HG03097 (cell line): ENCODE results near the gene PANX3.
"Not testable (repeated sequence)": the region's sequence is repeated elsewhere in the genome, so short reads cannot be mapped to it uniquely, and the experiment has no call there.

ENCODE experiments used
- ATAC-seq: cut with Tn5 transposase; IDR thresholded peaks from one replicate; pipeline ENCODE4 v1.9.1; 2021; ENCODE audit not compliant: unreplicated experiment, low FRiP score

Gene PANX3

GRCh38 chr11:124611064-124611463 lies at the start of gene PANX3:
TSS of gene PANX3 (plus strand) at chr11:124611428. CDS start at chr11:124611557, 129 bp downstream.
- no peak for ATAC-seq

GRCh38 chr11:124569697-124570096 lies 41.5 kb upstream of the PANX3 start, which contains the start of gene OR8A1:
TSS of gene OR8A1 (plus strand) at chr11:124569997. CDS start at chr11:124570120, 123 bp downstream.
- ATAC-seq: no peak

GRCh38 chr11:124570160-124570559 lies 41.1 kb upstream of the PANX3 start:
- ATAC-seq: no peak

GRCh38 chr11:124577716-124578427 lies 33.4 kb upstream of the PANX3 start:
- no peak for ATAC-seq

- ATAC-seq: no peak
Measured at GRCh38 chr11:124578761-124579160, 32.5 kb upstream of the PANX3 start.

- no peak for ATAC-seq
Measured at GRCh38 chr11:124581817-124582216, 29.4 kb upstream of the PANX3 start.

GRCh38 chr11:124582565-124582964 lies 28.7 kb upstream of the PANX3 start:
- no peak for ATAC-seq

GRCh38 chr11:124583781-124584180 lies 27.4 kb upstream of the PANX3 start:
- no peak for ATAC-seq

- no peak for ATAC-seq
Measured at GRCh38 chr11:124584681-124585372, 26.4 kb upstream of the PANX3 start.

GRCh38 chr11:124586238-124586860 lies 24.9 kb upstream of the PANX3 start:
- no peak for ATAC-seq

GRCh38 chr11:124591430-124591829 lies 19.8 kb upstream of the PANX3 start:
- ATAC-seq: no peak

- ATAC-seq: no peak
Measured at GRCh38 chr11:124592627-124593026, 18.6 kb upstream of the PANX3 start.

- no peak for ATAC-seq
Measured at GRCh38 chr11:124595302-124595701, 15.9 kb upstream of the PANX3 start.

GRCh38 chr11:124597626-124598025 lies 13.6 kb upstream of the PANX3 start:
- no peak for ATAC-seq

GRCh38 chr11:124600621-124601320 lies 10.5 kb upstream of the PANX3 start:
- ATAC-seq: no peak

GRCh38 chr11:124602193-124602592 lies 9.0 kb upstream of the PANX3 start:
- ATAC-seq: no peak

- ATAC-seq: not testable (repeated sequence)
Measured at GRCh38 chr11:124602723-124603122, 8.5 kb upstream of the PANX3 start.

GRCh38 chr11:124605719-124606118 lies 5.5 kb upstream of the PANX3 start:
- no peak for ATAC-seq

GRCh38 chr11:124608147-124608546 lies 3.1 kb upstream of the PANX3 start:
- no peak for ATAC-seq

GRCh38 chr11:124610295-124610694 lies 933 bp upstream of the PANX3 start:
- ATAC-seq: no peak

GRCh38 chr11:124612045-124612444 lies 817 bp downstream of the PANX3 start:
- ATAC-seq: no peak
